Measurements from ENCODE around the gene GABARAP.

The GABARAP gene

GRCh38 chr17:7219229-7219811, 22.9 kb downstream of the GABARAP start:
- TF ChIP-seq Cebpa-rat (IDR thresholded peaks at IDR 0.05), result no peak
- Histone ChIP-seq H3K36me3 (peaks cover 33% of the 10 kb centered on the region), H3K27ac (peak overlapping the region; percentile 92), H4K20me1 (peaks cover 62% of the 10 kb centered on the region), H3K4me3 (peak overlapping the region; percentile 99), H3K9ac (peak overlapping the region; percentile 94), H3K4me1 (peaks cover 66% of the 10 kb centered on the region), H3K27me3 (no peaks in the 10 kb centered on the region), H3K4me2 (peak overlapping the region; percentile 99), H3K9me3 (no peaks in the 10 kb centered on the region)

GRCh38 chr17:7218758-7219157, 23.5 kb downstream of the GABARAP start:
- Histone ChIP-seq H3K4me2 (peak overlapping the region; percentile 99), H3K9me3 (no peaks in the 10 kb centered on the region), H3K36me3 (peaks cover 28% of the 10 kb centered on the region), H3K27ac (peak overlapping the region; percentile 92), H3K9ac (peak overlapping the region; percentile 94), H4K20me1 (peaks cover 62% of the 10 kb centered on the region), H3K27me3 (no peaks in the 10 kb centered on the region), H3K4me3 (peak overlapping the region; percentile 99; the same call in 1 of the 2 replicates), H3K4me1 (peaks cover 70% of the 10 kb centered on the region)
- no peak for TF ChIP-seq Cebpa-rat (IDR thresholded peaks at IDR 0.05)

- peaks cover 22% of the 10 kb centered on the region for H3K36me3 ChIP-seq
- H3K4me3 ChIP-seq, result peak overlapping the region; percentile 67
- TF ChIP-seq Cebpa-rat (IDR thresholded peaks at IDR 0.05), result no peak
- peaks cover 71% of the 10 kb centered on the region for H3K4me1 ChIP-seq
- peak overlapping the region; percentile 92 for H3K27ac ChIP-seq
- H4K20me1 ChIP-seq, result peaks cover 62% of the 10 kb centered on the region
- H3K4me2 ChIP-seq, result peak overlapping the region; percentile 99
- H3K27me3 ChIP-seq, result no peaks in the 10 kb centered on the region
- no peaks in the 10 kb centered on the region for H3K9me3 ChIP-seq
- H3K9ac ChIP-seq, result peak overlapping the region; percentile 94
These were observed 24.1 kb downstream of the GABARAP start for GRCh38 chr17:7218166-7218565.

GRCh38 chr17:7217113-7217987, 24.9 kb downstream of the GABARAP start:
- peaks cover 14% of the 10 kb centered on the region for H3K36me3 ChIP-seq
- no peaks in the 10 kb centered on the region for H3K9me3 ChIP-seq
- H4K20me1 ChIP-seq, result peaks cover 56% of the 10 kb centered on the region
- peak overlapping the region; percentile 92 for H3K27ac ChIP-seq
- H3K27me3 ChIP-seq, result no peaks in the 10 kb centered on the region
- peak overlapping the region; percentile 71 for H3K4me3 ChIP-seq
- TF ChIP-seq Cebpa-rat (IDR thresholded peaks at IDR 0.05), result no peak
- peak overlapping the region; percentile 99 for H3K4me2 ChIP-seq
- H3K9ac ChIP-seq, result peak overlapping the region; percentile 94
- H3K4me1 ChIP-seq, result peaks cover 78% of the 10 kb centered on the region

- peak overlapping the region; percentile 56 for H3K27ac ChIP-seq
- H3K4me1 ChIP-seq, result peaks cover 79% of the 10 kb centered on the region
These were observed 25.8 kb downstream of the GABARAP start for GRCh38 chr17:7216242-7217112.

GRCh38 chr17:7215652-7216180, 26.5 kb downstream of the GABARAP start:
- Histone ChIP-seq H3K9ac (peak overlapping the region; percentile 75), H3K27me3 (no peaks in the 10 kb centered on the region), H3K4me2 (peak overlapping the region; percentile 99), H3K9me3 (no peaks in the 10 kb centered on the region), H3K4me3 (peak overlapping the region; percentile 71), H4K20me1 (peaks cover 44% of the 10 kb centered on the region), H3K4me1 (peaks cover 72% of the 10 kb centered on the region), H3K36me3 (no peaks in the 10 kb centered on the region), H3K27ac (peak overlapping the region; percentile 56)
- no peak for TF ChIP-seq Cebpa-rat (IDR thresholded peaks at IDR 0.05)

More at GRCh38 chr17:7216242-7217112, 25.8 kb downstream of the GABARAP start:
- Histone ChIP-seq H3K4me2 (peak overlapping the region; percentile 99), H3K36me3 (peaks cover 5% of the 10 kb centered on the region), H3K9me3 (no peaks in the 10 kb centered on the region), H3K4me3 (peak overlapping the region; percentile 71), H3K27me3 (no peaks in the 10 kb centered on the region), H3K9ac (peak overlapping the region; percentile 75), H4K20me1 (peaks cover 47% of the 10 kb centered on the region)
- TF ChIP-seq Cebpa-rat (IDR thresholded peaks at IDR 0.05), result no peak

- peaks cover 5% of the 10 kb centered on the region for H3K36me3 ChIP-seq
- no peak for TF ChIP-seq Cebpa-rat (IDR thresholded peaks at IDR 0.05)
- H3K9me3 ChIP-seq, result no peaks in the 10 kb centered on the region
- H3K4me3 ChIP-seq, result peak overlapping the region; percentile 66
- peaks cover 44% of the 10 kb centered on the region for H4K20me1 ChIP-seq
- peaks cover 66% of the 10 kb centered on the region for H3K4me1 ChIP-seq
- H3K27me3 ChIP-seq, result no peaks in the 10 kb centered on the region
- peak overlapping the region; percentile 99 for H3K4me2 ChIP-seq
- H3K9ac ChIP-seq, result peak overlapping the region; percentile 34
- peak overlapping the region; percentile 45; the same call in 1 of the 2 replicates for H3K27ac ChIP-seq
These were observed 27.1 kb downstream of the GABARAP start for GRCh38 chr17:7215136-7215638.

- Histone ChIP-seq H3K9me3 (no peaks in the 10 kb centered on the region), H4K20me1 (peaks cover 47% of the 10 kb centered on the region), H3K4me1 (peaks cover 65% of the 10 kb centered on the region), H3K27ac (peak overlapping the region; percentile 61), H3K4me2 (peak overlapping the region; percentile 99), H3K36me3 (peaks cover 9% of the 10 kb centered on the region), H3K27me3 (no peaks in the 10 kb centered on the region), H3K9ac (peak overlapping the region; percentile 67; the same call in 1 of the 2 replicates), H3K4me3 (peak overlapping the region; percentile 66)
- TF ChIP-seq Cebpa-rat (IDR thresholded peaks at IDR 0.05), result no peak
These were observed 27.7 kb downstream of the GABARAP start for GRCh38 chr17:7214300-7215135.

All from BLaER1 (cell line).